Measurements from ENCODE around the gene MOB1A.
"Not testable (repeated sequence)": the region's sequence is repeated elsewhere in the genome, so short reads cannot be mapped to it uniquely, and the experiment has no call there.

MOB1A gene

GRCh38 chr2:74147727-74148456, 30.8 kb downstream of the MOB1A start, which contains the start of gene BOLA3:
Gene BOLA3 (minus strand): TSS chr2:74147912. CDS start chr2:74147874, 38 bp downstream.
- peak; percentile 96 for DNase-seq

GRCh38 chr2:74146929-74147726, 31.6 kb downstream of the MOB1A start:
- DNase-seq = peak; percentile 51

GRCh38 chr2:74142340-74142739, 36.3 kb downstream of the MOB1A start:
- DNase-seq = peak; percentile 77

GRCh38 chr2:74138600-74139323, 39.9 kb downstream of the MOB1A start:
- DNase-seq = peak; percentile 18

GRCh38 chr2:74137651-74138599, 40.8 kb downstream of the MOB1A start:
- DNase-seq = no peak

GRCh38 chr2:74131901-74132300, 46.8 kb downstream of the MOB1A start:
- no peak for DNase-seq

- no peak for DNase-seq
These were observed 48.3 kb downstream of the MOB1A start for GRCh38 chr2:74130211-74130995.

GRCh38 chr2:74128206-74128605, 50.5 kb downstream of the MOB1A start:
- no peak for DNase-seq

- DNase-seq = not testable (repeated sequence)
These were observed 54.7 kb downstream of the MOB1A start for GRCh38 chr2:74123955-74124354.

- DNase-seq = not testable (repeated sequence)
These were observed 56.8 kb downstream of the MOB1A start for GRCh38 chr2:74121846-74122245.

GRCh38 chr2:74119912-74120825, 58.5 kb downstream of the MOB1A start:
- peak; percentile 91 for DNase-seq

- peak; percentile 28 for DNase-seq
These were observed 59.3 kb downstream of the MOB1A start for GRCh38 chr2:74119339-74119738.

GRCh38 chr2:74111380-74111779, 67.3 kb downstream of the MOB1A start:
- DNase-seq = no peak

- no peak for DNase-seq
These were observed 68.1 kb downstream of the MOB1A start for GRCh38 chr2:74110537-74110936.

GRCh38 chr2:74109551-74109950, 69.1 kb downstream of the MOB1A start:
- no peak for DNase-seq

- no peak for DNase-seq
These were observed 71.6 kb downstream of the MOB1A start for GRCh38 chr2:74107071-74107470.

- DNase-seq = no peak
These were observed 73.3 kb downstream of the MOB1A start for GRCh38 chr2:74105413-74105812.

GRCh38 chr2:74104839-74105238, 73.8 kb downstream of the MOB1A start:
- DNase-seq = no peak

- no peak for DNase-seq
These were observed 74.9 kb downstream of the MOB1A start for GRCh38 chr2:74103763-74104162.
